Keratinocyte (primary cell): ENCODE data around the gene TTC16. TPM values are rescaled to one million over a fixed set of nuclear protein-coding genes. Genes with fewer than 3 reads are reported as not detected.

Experiments
- DNase-seq: peaks from one replicate; pipeline ENCODE4 v3.0.0-alpha.2; 2011; ENCODE audit warnings: low read depth, missing footprints, low spot score
- FAIRE-seq: peaks from 2 replicates; lab custom pipeline; 2011; peaks lifted over from hg19 to GRCh38; lab: Jason Lieb, UNC
- H2AFZ ChIP-seq: 2 replicates; pipeline ENCODE4 v1.6.0; 2012; ENCODE audit warnings: low read length, control low read depth, inconsistent platforms; ENCODE audit not compliant: control insufficient read depth
- H3K27ac ChIP-seq: 2 replicates; pipeline ENCODE4 v1.5.1; 2011; ENCODE audit warnings: low read length; ENCODE audit not compliant: control insufficient read depth, insufficient read depth
- H3K27me3 ChIP-seq: 3 replicates; pipeline ENCODE4 v1.6.0; 2011; ENCODE audit warnings: low read length; ENCODE audit not compliant: control insufficient read depth, insufficient read depth; ENCODE audit errors: extremely low read depth
- H3K36me3 ChIP-seq, 2 experiments: 2 replicates in 1 of 2; 3 replicates in 1 of 2; pipeline ENCODE4 v1.5.1; 2011; ENCODE audit warnings: low read length in 2 of 2, mild to moderate bottlenecking in 1 of 2; ENCODE audit not compliant: control insufficient read depth in 2 of 2, insufficient read depth in 2 of 2; ENCODE audit errors: extremely low read depth in 1 of 2
- H3K4me1 ChIP-seq: 3 replicates; pipeline ENCODE4 v1.5.1; 2011; ENCODE audit warnings: low read length; ENCODE audit not compliant: control insufficient read depth, insufficient read depth; ENCODE audit errors: extremely low read depth
- H3K4me2 ChIP-seq: 3 replicates; pipeline ENCODE4 v1.6.0; 2011; ENCODE audit warnings: low read depth, low read length; ENCODE audit not compliant: control insufficient read depth, insufficient read depth; ENCODE audit errors: extremely low read depth
- H3K4me3 ChIP-seq, 3 experiments: fragments of 200-600 bp in 1 of 3; sonication (generic) in 1 of 3; 2 replicates in 2 of 3; 3 replicates in 1 of 3; pipeline ENCODE4 v1.5.1; 2011 to 2016; ENCODE audit warnings: low read length in 3 of 3, mild to moderate bottlenecking in 3 of 3, control low read depth in 2 of 3, inconsistent platforms in 1 of 3, low read depth in 1 of 3, mixed read lengths in 1 of 3, mixed run types in 1 of 3, moderate library complexity in 1 of 3; ENCODE audit not compliant: control insufficient read depth in 2 of 3, insufficient read depth in 2 of 3; ENCODE audit errors: extremely low read depth in 1 of 3
- H3K79me2 ChIP-seq: 2 replicates; pipeline ENCODE4 v1.6.0; 2012; ENCODE audit warnings: low read length; ENCODE audit not compliant: control insufficient read depth, insufficient read depth
- H3K9ac ChIP-seq: 3 replicates; pipeline ENCODE4 v1.6.0; 2011; ENCODE audit warnings: low read length; ENCODE audit not compliant: control insufficient read depth, insufficient read depth; ENCODE audit errors: extremely low read depth
- H3K9me1 ChIP-seq: 3 replicates; pipeline ENCODE4 v1.6.0; 2011; ENCODE audit warnings: low read length; ENCODE audit not compliant: control insufficient read depth, insufficient read depth; ENCODE audit errors: extremely low read depth
- H3K9me3 ChIP-seq: 2 replicates; pipeline ENCODE4 v1.5.1; 2012; ENCODE audit warnings: low read depth, low read length; ENCODE audit not compliant: control insufficient read depth
- H4K20me1 ChIP-seq: 3 replicates; pipeline ENCODE4 v1.6.0; 2011; ENCODE audit warnings: low read length; ENCODE audit not compliant: control insufficient read depth, insufficient read depth; ENCODE audit errors: extremely low read depth
- CTCF ChIP-seq, 3 experiments: IDR thresholded peaks in 1 of 3; conservative IDR thresholded peaks in 1 of 3; optimal IDR thresholded peaks in 1 of 3; 2 replicates in 2 of 3; 3 replicates in 1 of 3; pipeline versions ENCODE3 to v1.5.1; 2011; ENCODE audit warnings: low read length in 3 of 3, mild to moderate bottlenecking in 3 of 3, moderate library complexity in 2 of 3, control low read depth in 1 of 3, inconsistent platforms in 1 of 3; ENCODE audit not compliant: insufficient read depth in 2 of 3; ENCODE audit errors: extremely low read depth in 1 of 3
- EZH2 ChIP-seq: IDR thresholded peaks from one replicate; pipeline ENCODE4 v1.6.1; 2012; ENCODE audit warnings: inconsistent platforms, mild to moderate bottlenecking, low read length, moderate library complexity
- dilution Hi-C: fragments of 300-500 bp; cut with MboI; formaldehyde crosslinking; loops from one replicate; pipeline ENCODE4 v1.7.0; 2020; ENCODE audit warnings: low sequenced_read_pairs; ENCODE audit not compliant: extremely low pct_ligation_motif_present
- polyA plus RNA-seq, 5 experiments: library from polyadenylated mRNA; depleted of rRNA in 3 of 5; stranded (reverse) in 3 of 5; stranded (forward) in 1 of 5; unstranded in 1 of 5; fragments of >200 nt; gene quantifications; 1 replicate in 1 of 5; 2 replicates in 3 of 5; 3 replicates in 1 of 5; pipeline versions ENCODE4 v1.2.1 to v1.2.3, GENCODE V29; 2011 to 2012; ENCODE audit warnings: missing spikeins in 2 of 5, low read depth in 1 of 5, low replicate concordance in 1 of 5

TTC16 gene
- polyA plus RNA-seq, 1 donor (not counting 4 experiments of a cell fraction or from before 2014, with no cell fraction given): not detected

- no peaks in the 10 kb centered on the region for H3K27me3 ChIP-seq
- dilution Hi-C loops: no loop called here
- no peak overlapping the region for H3K4me3 ChIP-seq
- no peaks in the 10 kb centered on the region for H3K79me2 ChIP-seq
- H3K4me1 ChIP-seq: peaks cover 10% of the 10 kb centered on the region
- H3K9me1 ChIP-seq: no peaks in the 10 kb centered on the region
- TF ChIP-seq EZH2: no peak
- TF ChIP-seq CTCF (optimal IDR thresholded peaks at IDR 0.05 in 1 of 3, IDR thresholded peaks at IDR 0.05 in 1 of 3, conservative IDR thresholded peaks at IDR 0.05 in 1 of 3; ENCODE audit: extremely low read depth in 1 of 3, insufficient read depth in 2 of 3, low read length in 3 of 3): no peak
- no peaks in the 10 kb centered on the region for H3K9me3 ChIP-seq
- H3K4me2 ChIP-seq: no peak overlapping the region
- FAIRE-seq (no peak), DNase-seq (no peak)
- H3K27ac ChIP-seq: no peak overlapping the region
- H3K9ac ChIP-seq: no peak overlapping the region
- H2AFZ ChIP-seq: no peak overlapping the region
- no peaks in the 10 kb centered on the region for H4K20me1 ChIP-seq
- no peaks in the 10 kb centered on the region for H3K36me3 ChIP-seq
Observed at GRCh38 chr9:127768698-127769097, 52.8 kb downstream of the TTC16 start.

- no peak overlapping the region for H3K27ac ChIP-seq
- no peak overlapping the region for H3K4me2 ChIP-seq
- H3K4me3 ChIP-seq: no peak overlapping the region
- no peaks in the 10 kb centered on the region for H3K9me1 ChIP-seq
- no peak overlapping the region for H3K9ac ChIP-seq
- DNase-seq: no peak
- no peak overlapping the region for H2AFZ ChIP-seq
- no peaks in the 10 kb centered on the region for H3K79me2 ChIP-seq
- dilution Hi-C loops: no loop called here
- no peaks in the 10 kb centered on the region for H3K36me3 ChIP-seq
- no peak for FAIRE-seq
- H3K9me3 ChIP-seq: no peaks in the 10 kb centered on the region
- H3K4me1 ChIP-seq: peaks cover 10% of the 10 kb centered on the region
- no peaks in the 10 kb centered on the region for H4K20me1 ChIP-seq
- no peak for TF ChIP-seq EZH2
- no peak for TF ChIP-seq CTCF (optimal IDR thresholded peaks at IDR 0.05 in 1 of 3, IDR thresholded peaks at IDR 0.05 in 1 of 3, conservative IDR thresholded peaks at IDR 0.05 in 1 of 3; ENCODE audit: extremely low read depth in 1 of 3, insufficient read depth in 2 of 3, low read length in 3 of 3)
- H3K27me3 ChIP-seq: no peaks in the 10 kb centered on the region
Observed at GRCh38 chr9:127769101-127769500, 53.2 kb downstream of the TTC16 start.
